ENCODE data around the gene RGL2. TPM values are rescaled to one million over a fixed set of nuclear protein-coding genes. Genes with fewer than 3 reads are reported as not detected.

The RGL2 gene
- total and polyA plus RNA-seq, 2 of the 13 experiments (the other 11 are each of a cell fraction or from before 2014, with no cell fraction given), result 22.9 to 47.4 TPM

- no peak for TF ChIP-seq ZNF564 (CRISPR knock-in tag; IDR thresholded peaks at IDR 0.05)
- TF ChIP-seq POLR2A (IDR thresholded peaks at IDR 0.05; ENCODE audit: insufficient read depth in 1 of 2, low read depth in 2 of 2, low read length in 2 of 2), result peak in 1 of 2 experiments; percentile 34; a peak in 1 of 4 replicates
- TF ChIP-seq WIZ (CRISPR knock-in tag; IDR thresholded peaks at IDR 0.05), result no peak
- TF ChIP-seq SOX5 (CRISPR knock-in tag; IDR thresholded peaks at IDR 0.05; ENCODE audit: borderline replicate concordance), result peak; percentile 35; the same call in 1 of the 2 replicates
- peak; percentile 35; the same call in 1 of the 2 replicates for TF ChIP-seq MLX (CRISPR knock-in tag; IDR thresholded peaks at IDR 0.05)
- no peak; the same call in 1 of the 2 replicates for TF ChIP-seq ATF2 (CRISPR knock-in tag; IDR thresholded peaks at IDR 0.05)
- peak; percentile 94 for TF ChIP-seq THRA (CRISPR knock-in tag; IDR thresholded peaks at IDR 0.05; ENCODE audit: borderline replicate concordance)
- TF ChIP-seq ZNF574 (CRISPR knock-in tag; IDR thresholded peaks at IDR 0.05), result peak; percentile 67; the same call in 1 of the 2 replicates
- peak; percentile 73 for TF ChIP-seq ZNF792 (CRISPR knock-in tag; IDR thresholded peaks at IDR 0.05)
- peak; percentile 67 for TF ChIP-seq SAP130 (CRISPR knock-in tag; IDR thresholded peaks at IDR 0.05; ENCODE audit: low read depth)
- TF ChIP-seq ZNF280B (CRISPR knock-in tag; IDR thresholded peaks at IDR 0.05; ENCODE audit: borderline replicate concordance), result 0 out of 2 replicates have a peak, but pooled peaks have one; percentile 6
- TF ChIP-seq ZNF510 (CRISPR knock-in tag; IDR thresholded peaks at IDR 0.05; ENCODE audit: low read depth), result no peak
- peak; percentile 24; the same call in 1 of the 2 replicates for TF ChIP-seq KDM5A (IDR thresholded peaks at IDR 0.05; ENCODE audit: borderline replicate concordance, low read length)
- peak; percentile 76; the same call in 1 of the 2 replicates for TF ChIP-seq ZNF784 (CRISPR knock-in tag; IDR thresholded peaks at IDR 0.05; ENCODE audit: borderline replicate concordance)
- peak; percentile 62; the same call in 1 of the 2 replicates for TF ChIP-seq ZNF232 (CRISPR knock-in tag; IDR thresholded peaks at IDR 0.05; ENCODE audit: borderline replicate concordance)
- TF ChIP-seq ZNF331 (CRISPR knock-in tag; IDR thresholded peaks at IDR 0.05), result peak; percentile 37; the same call in 1 of the 2 replicates
- TF ChIP-seq MEIS2 (CRISPR knock-in tag; IDR thresholded peaks at IDR 0.05), result 0 out of 2 replicates have a peak, but pooled peaks have one; percentile 33
- TF ChIP-seq ZNF460 (CRISPR knock-in tag; IDR thresholded peaks at IDR 0.05; ENCODE audit: borderline replicate concordance), result no peak; the same call in 1 of the 2 replicates
- no peak for TF ChIP-seq ZZZ3 (CRISPR knock-in tag; IDR thresholded peaks at IDR 0.05; ENCODE audit: borderline replicate concordance)
- TF ChIP-seq THAP11 (CRISPR knock-in tag; IDR thresholded peaks at IDR 0.05), result peak; percentile 36; the same call in 1 of the 2 replicates
- 0 out of 2 replicates have a peak, but pooled peaks have one; percentile 23 for TF ChIP-seq FOXO1 (CRISPR knock-in tag; IDR thresholded peaks at IDR 0.05)
These were observed 50.6 kb downstream of the RGL2 start (continued) for GRCh38 chr6:33247977-33248642.

Data from HepG2 (cell line).